HG03571 (cell line): ENCODE results near the gene DDR2.

Experiments
- ATAC-seq: cut with Tn5 transposase; IDR thresholded peaks from one replicate; pipeline ENCODE4 v1.9.1; 2021; ENCODE audit not compliant: unreplicated experiment

DDR2 gene

GRCh38 chr1:162629077-162629627, 3.1 kb upstream of the DDR2 start:
- ATAC-seq: no peak

- ATAC-seq: no peak
These were observed 2.6 kb upstream of the DDR2 start for GRCh38 chr1:162629651-162630050.

DNA sequence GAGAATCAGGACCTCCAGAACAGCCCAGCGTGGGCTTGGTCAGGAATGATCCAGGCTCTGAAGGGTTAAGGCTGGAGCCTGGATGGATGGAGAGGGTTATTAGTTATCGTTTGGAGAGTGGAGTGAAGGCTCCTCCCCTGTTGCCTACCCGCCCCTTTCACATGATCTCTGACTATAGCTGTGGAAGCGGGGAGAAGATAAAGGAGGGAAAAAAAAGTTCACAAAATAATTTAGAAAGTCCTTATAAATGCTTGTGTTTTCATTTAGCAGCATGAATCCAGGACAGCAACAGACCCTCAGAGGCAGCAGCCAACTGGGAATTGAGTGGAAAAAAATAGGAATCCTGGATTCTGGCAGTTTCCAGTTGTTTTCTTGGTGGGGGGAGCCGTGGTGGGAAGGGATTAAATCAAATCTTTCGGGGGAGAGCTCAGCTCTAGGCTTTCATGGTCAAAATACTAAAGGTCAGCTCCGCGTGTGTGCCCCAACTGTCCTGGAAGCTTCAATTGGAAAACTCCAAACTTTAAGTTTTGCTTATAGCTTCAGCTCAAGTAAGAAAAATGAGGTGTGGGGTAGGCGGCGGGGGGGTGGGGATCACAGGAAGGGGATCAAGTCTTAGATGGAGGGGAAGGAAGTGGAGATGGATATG, 595 bp upstream of the DDR2 start:
- no peak for ATAC-seq

DNA sequence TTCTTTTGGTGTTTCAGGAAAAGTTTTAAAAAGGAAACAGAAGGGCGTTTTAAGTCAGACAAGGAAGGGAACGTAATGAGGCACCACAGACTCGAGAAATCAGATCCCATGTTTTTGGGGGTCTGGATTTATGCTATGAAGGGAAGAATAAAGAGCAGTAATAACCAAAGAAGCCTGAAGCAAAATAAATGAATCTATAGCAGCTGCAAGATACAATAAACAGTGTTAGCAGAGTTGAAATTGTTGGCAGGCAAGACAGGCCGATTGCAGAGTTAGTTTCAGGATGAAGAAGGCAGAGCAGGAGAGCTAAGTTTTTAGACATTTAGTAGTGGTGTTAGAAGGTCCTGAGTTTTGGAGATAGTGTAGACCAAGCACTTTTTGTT, 425 bp downstream of the DDR2 start:
- ATAC-seq: no peak

- no peak for ATAC-seq
These were observed 958 bp downstream of the DDR2 start for GRCh38 chr1:162633081-162633762.

DNA sequence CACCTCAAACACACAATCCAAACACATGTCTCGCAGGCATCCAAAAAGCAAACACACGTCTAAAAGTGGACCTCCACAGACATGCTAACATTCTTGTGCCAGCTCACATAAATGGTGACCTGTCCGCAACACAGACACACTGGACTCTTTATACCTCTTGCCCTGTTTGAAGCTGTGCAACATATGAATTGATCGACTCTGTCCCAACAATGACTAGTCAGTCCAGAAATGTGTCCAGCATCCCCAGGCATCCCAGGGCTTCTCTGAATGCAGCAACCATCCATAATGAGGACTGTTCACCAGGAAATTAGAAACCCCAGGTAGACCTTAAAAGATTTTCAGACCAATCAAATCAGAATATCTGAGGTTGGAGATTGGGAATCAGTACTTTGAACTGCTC, 3.2 kb downstream of the DDR2 start:
- ATAC-seq: no peak

GRCh38 chr1:162639718-162640117, 7.5 kb downstream of the DDR2 start:
- ATAC-seq: no peak

DNA sequence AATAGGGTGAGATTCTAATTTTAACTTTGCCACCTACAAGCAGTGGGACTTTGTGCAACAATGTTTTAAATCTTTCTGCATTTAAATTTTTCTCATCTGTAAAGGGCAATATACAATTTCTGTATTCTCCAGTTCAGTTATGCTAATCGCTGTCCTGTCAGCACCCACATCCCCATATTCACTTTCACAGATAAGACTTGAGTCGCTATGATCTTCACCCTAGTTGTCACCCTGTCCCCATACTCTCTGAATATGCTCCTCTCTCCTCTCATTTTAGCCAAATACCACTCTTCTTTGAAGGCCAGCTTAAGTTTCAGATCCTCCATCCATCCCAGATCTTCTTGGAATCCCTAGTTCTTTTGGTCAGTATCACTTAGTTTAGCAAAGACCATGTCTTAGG, 8.8 kb downstream of the DDR2 start:
- no peak for ATAC-seq

DNA sequence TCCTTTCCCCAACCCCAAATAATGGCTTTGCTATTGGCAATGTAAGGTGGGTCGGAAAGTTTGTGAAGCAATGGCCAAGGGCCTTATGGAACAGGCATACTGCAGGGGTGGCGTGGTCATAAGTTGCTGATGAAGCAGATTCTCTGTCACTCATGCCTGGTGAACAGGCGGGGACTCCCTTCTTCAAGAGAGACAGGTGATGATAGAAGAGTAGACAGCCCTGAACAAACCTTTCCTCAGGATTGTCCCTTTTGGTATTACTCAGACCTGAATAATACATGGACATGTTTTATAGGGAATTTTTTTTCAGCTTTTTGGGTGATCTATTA, 12.7 kb downstream of the DDR2 start:
- ATAC-seq: no peak

DNA sequence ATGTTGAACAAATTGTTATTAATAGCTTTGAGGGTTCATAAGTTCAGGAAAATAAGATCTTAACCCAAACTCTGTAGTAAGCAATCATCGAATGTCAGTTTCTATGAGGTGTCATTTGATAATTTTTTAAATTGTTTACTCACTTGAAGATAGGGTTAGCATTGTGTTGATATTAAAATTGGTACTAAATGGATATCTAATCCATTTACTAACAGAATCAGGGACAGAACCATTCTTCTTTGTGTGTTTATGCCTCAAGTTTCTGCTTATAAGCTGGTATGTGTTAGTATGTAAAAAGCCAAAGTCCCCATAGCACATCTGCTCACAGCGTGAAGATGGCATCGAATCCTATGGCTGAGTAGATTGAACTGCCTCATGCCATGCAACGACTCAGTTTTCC, 13.4 kb downstream of the DDR2 start:
- no peak for ATAC-seq

DNA sequence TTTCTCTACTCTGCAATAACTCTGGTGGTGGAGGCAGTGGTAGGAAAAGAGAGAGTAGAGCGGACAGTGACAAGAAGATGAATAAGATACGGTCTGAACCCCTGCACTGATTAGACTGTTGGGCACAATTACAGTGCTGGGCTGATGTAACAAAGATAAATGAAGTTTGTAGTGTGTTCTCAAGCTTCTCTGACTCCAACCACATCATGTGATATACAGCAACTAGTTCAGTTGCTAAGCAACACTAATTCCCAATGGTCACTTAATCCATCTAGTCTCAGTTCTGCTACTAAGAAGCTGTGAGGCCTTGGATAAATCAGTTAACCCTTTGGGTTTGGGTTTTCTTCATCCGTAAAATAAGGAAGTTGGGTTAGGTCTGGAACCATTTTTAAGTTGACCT, 17.3 kb downstream of the DDR2 start:
- no peak for ATAC-seq

DNA sequence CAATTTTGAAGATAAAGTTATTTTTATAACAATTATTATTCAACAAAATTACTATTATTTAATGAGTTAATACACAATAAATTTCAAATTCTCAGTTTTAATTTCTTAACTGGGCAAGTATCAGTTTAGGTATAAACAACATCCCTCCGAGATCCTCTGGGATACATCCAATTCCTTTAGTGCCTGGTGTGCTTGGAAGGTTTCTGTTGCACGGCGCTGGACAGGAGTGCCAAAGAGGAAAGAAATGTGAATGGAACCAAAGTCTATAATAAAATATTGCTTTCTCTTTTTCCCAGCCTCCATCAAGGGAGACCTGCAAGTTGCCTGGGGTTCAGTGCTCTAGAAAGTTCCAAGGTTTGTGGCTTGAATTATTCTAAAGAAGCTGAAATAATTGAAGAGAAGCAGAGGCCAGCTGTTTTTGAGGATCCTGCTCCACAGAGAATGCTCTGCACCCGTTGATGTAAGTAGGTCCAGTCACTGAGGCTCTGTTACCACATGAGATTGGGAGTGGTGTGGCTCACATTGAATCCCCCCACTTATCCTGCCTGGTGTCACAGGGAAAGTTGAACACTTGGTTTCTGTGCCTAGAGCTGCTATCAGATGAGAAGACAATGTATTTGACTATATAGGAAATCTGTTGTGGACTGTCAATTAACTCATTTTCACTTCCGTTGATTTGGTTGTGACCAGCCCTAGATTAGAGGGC, 22.8 kb downstream of the DDR2 start:
- no peak for ATAC-seq

DNA sequence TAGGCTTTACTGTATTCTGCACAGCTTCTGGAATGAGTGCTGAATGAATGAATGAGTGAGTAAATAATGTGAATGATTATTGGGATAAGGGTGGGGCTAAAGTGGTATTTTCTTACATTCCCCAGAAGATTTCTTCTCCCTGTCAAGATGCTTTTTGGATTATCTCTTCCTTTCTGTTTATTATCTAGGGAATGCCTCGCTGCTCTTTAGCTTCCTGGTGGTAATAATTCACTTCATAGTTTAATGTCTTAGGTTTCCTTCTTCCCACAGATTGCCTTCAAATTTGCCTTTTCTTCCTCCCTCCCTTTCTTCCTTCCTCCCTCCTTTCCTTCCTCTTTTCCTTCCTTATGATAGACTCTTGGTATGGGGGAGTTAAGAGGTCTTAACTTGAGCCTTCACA, 24.0 kb downstream of the DDR2 start:
- ATAC-seq: no peak

DNA sequence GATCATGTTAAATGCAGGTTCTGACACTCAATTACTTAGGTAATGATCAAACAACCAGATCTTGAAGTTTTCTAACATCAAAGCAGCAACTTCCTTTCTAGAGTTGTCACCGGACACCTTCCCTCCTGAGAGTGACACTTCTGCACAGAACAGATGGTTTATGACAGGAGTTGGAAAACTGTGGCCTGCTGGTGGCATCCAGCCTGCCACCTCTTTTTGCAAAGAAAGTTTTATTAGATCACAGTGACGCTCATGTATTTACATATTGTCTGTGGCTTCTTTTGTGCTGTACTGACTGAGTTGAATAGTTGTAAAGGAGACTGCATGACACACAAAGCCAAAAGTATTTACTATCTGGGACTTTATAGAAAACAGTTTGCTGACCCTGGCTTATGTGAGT, 28.3 kb downstream of the DDR2 start:
- no peak for ATAC-seq

GRCh38 chr1:162661336-162661735, 29.1 kb downstream of the DDR2 start:
- no peak for ATAC-seq

- no peak for ATAC-seq
These were observed 29.7 kb downstream of the DDR2 start for GRCh38 chr1:162662013-162662412.

GRCh38 chr1:162663086-162663485, 30.8 kb downstream of the DDR2 start:
- no peak for ATAC-seq

DNA sequence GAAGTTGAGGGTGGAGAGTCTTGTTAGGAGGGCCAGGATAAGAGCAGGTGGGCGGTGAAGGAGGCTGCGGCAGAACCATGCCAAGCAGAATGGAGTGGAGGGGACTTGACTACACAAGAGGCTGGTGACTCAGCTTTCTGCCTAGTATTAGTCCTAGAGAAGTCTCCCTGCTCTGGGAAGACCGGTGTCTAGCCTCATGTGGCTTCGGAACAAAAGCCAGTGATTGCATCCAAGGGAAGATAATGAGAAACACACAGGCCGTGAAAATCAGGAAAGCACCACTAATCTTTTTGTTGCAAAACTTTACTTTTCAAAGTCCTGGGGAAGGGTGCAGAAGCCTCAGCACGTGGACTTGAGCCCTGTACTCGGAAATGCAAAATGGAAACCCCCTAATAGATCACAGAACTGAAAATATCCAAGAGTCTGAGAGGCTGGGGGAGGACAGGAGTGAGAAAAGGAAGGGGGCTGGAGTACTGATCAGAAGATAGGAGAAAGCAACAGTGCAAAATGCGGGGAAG, 31.4 kb downstream of the DDR2 start:
- no peak for ATAC-seq

DNA sequence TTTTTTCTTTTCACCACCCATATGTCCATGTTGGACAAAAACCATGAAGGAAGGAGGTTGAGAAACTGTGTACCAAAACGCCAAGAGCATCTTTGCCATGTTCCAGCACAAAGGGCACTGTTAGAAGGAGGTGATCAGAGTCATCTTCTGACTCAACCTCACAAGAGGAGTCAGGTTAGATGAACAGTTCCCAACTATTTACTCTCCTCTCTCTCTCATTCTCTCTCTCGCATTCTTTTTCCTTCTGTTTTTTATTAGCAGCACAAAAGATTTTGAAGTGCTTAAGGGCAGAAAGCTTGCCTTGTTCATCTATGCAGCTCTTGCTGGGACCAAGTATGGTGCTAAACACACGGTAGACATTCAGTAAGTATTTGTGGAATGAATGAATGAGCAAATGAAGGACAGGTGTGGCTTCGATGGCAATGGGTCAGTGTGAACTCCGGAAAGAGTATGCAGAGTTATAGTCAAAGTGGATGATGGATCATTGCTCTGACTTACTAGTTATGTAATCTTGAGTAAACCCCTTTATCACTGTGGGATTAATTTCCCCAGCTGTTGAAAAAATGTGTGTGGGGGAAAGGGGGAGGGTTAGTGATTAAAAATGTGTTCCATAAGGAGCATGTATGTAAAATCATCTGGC, 33.9 kb downstream of the DDR2 start:
- no peak for ATAC-seq

GRCh38 chr1:162667381-162668080, 35.3 kb downstream of the DDR2 start:
- ATAC-seq: no peak
